ENCODE measurements around the gene KIAA1217.

Gene KIAA1217

DNA sequence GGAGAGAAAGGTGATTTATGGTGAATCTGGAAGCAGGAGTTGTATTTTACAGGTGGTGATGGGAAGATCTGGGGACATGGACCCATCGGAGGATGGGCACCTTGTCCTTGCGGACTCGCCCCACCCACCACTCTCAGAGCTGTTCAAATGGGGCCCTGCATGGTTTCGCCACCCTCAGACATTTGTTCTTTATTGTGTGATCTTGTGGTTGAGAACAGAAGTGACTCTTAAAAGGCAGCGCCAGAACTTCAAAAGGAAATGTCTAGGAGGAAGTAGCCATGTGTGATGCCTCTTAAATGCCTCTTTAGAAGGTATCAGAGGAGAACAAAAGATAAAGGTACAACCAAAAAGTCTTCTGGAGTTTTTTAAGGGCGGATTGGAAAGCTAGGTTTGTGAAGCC, 205.7 kb downstream of the KIAA1217 start:
- Histone ChIP-seq H3K9me2 (replicated peaks; ENCODE audit: control insufficient read depth, low read length) (no peaks in the 10 kb centered on the region), H3K9me3 (ENCODE audit: control insufficient read depth, insufficient read depth, low read length) (peaks cover 3% of the 10 kb centered on the region), H3K4me2 (ENCODE audit: low read length) (no peak overlapping the region), H3F3A (ENCODE audit: control insufficient read depth, insufficient read depth) (no peaks in the 10 kb centered on the region), H4K20me1 (ENCODE audit: control insufficient read depth, insufficient read depth, low read depth, low read length) (no peaks in the 10 kb centered on the region), H3K79me2 (ENCODE audit: control insufficient read depth, low read length) (no peaks in the 10 kb centered on the region), H3K4me1 (ENCODE audit: control insufficient read depth, low read length) (no peaks in the 10 kb centered on the region), H3K4me3 (ENCODE audit: low read length) (no peak overlapping the region), H3K36me3 (ENCODE audit: control insufficient read depth, low read length) (no peaks in the 10 kb centered on the region), H3K27ac (ENCODE audit: low read depth, low read length) (no peak overlapping the region), H3K27me3 (ENCODE audit: control insufficient read depth, low read length) (no peaks in the 10 kb centered on the region)
- TF ChIP-seq, protein P1, sequence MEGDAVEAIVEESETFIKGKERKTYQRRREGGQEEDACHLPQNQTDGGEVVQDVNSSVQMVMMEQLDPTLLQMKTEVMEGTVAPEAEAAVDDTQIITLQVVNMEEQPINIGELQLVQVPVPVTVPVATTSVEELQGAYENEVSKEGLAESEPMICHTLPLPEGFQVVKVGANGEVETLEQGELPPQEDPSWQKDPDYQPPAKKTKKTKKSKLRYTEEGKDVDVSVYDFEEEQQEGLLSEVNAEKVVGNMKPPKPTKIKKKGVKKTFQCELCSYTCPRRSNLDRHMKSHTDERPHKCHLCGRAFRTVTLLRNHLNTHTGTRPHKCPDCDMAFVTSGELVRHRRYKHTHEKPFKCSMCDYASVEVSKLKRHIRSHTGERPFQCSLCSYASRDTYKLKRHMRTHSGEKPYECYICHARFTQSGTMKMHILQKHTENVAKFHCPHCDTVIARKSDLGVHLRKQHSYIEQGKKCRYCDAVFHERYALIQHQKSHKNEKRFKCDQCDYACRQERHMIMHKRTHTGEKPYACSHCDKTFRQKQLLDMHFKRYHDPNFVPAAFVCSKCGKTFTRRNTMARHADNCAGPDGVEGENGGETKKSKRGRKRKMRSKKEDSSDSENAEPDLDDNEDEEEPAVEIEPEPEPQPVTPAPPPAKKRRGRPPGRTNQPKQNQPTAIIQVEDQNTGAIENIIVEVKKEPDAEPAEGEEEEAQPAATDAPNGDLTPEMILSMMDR (IDR thresholded peaks at IDR 0.05; ENCODE audit: low read depth, low read length, poor library complexity, severe bottlenecking): no peak
- TF ChIP-seq EZH2phosphoT487 (IDR thresholded peaks at IDR 0.05; ENCODE audit: borderline replicate concordance, low read length): no peak

DNA sequence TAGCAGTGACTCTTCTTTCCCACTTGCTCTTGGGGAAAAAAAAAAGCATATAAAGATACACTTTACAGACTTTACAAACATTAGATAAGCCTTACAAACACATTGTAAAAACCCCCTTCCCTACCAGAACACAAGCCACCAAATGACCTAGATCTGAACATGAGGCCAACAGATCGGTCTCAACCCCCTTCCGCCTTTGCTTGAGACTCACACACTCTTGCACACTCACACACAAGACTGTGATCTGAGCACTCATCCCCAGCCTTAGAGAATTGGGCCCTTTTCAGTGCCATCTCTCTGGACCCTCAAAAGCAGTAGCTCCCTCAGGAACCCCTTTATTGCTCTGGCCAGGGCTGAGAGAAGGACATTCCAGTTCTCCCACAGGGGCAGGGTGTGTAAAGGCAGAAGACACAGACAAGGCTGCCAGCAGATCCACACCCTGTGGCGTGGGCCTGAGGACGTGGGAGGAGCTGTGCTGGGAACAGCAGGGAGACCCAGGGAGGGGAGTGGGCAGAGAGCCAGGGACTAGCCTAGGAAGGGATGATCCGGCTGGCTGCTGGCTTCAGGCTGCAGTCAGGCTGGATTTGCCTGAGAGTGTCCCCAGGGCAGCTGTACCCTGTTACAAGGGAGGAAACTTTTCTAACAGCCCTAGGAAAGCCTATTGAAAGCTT, 206.7 kb downstream of the KIAA1217 start:
- no peaks in the 10 kb centered on the region for H3K36me3 ChIP-seq (ENCODE audit: control insufficient read depth, low read length)
- H3K4me3 ChIP-seq (ENCODE audit: low read length): no peak overlapping the region
- no peak overlapping the region for H3K27ac ChIP-seq (ENCODE audit: low read depth, low read length)
- H4K20me1 ChIP-seq (ENCODE audit: control insufficient read depth, insufficient read depth, low read depth, low read length): no peaks in the 10 kb centered on the region
- H3K79me2 ChIP-seq (ENCODE audit: control insufficient read depth, low read length): no peaks in the 10 kb centered on the region
- H3K9me2 ChIP-seq (replicated peaks; ENCODE audit: control insufficient read depth, low read length): no peaks in the 10 kb centered on the region
- no peaks in the 10 kb centered on the region for H3K27me3 ChIP-seq (ENCODE audit: control insufficient read depth, low read length)
- no peaks in the 10 kb centered on the region for H3F3A ChIP-seq (ENCODE audit: control insufficient read depth, insufficient read depth)
- no peak for TF ChIP-seq EZH2phosphoT487 (IDR thresholded peaks at IDR 0.05; ENCODE audit: borderline replicate concordance, low read length)
- TF ChIP-seq, protein P1 (IDR thresholded peaks at IDR 0.05; ENCODE audit: low read depth, low read length, poor library complexity, severe bottlenecking): no peak
- peaks cover 3% of the 10 kb centered on the region for H3K9me3 ChIP-seq (ENCODE audit: control insufficient read depth, insufficient read depth, low read length)
- H3K4me1 ChIP-seq (ENCODE audit: control insufficient read depth, low read length): no peaks in the 10 kb centered on the region
- H3K4me2 ChIP-seq (ENCODE audit: low read length): no peak overlapping the region

- Histone ChIP-seq H3K27ac (ENCODE audit: low read depth, low read length) (no peak overlapping the region), H3F3A (ENCODE audit: control insufficient read depth, insufficient read depth) (no peaks in the 10 kb centered on the region), H3K36me3 (ENCODE audit: control insufficient read depth, low read length) (no peaks in the 10 kb centered on the region), H3K4me3 (ENCODE audit: low read length) (no peak overlapping the region), H4K20me1 (ENCODE audit: control insufficient read depth, insufficient read depth, low read depth, low read length) (no peaks in the 10 kb centered on the region), H3K27me3 (ENCODE audit: control insufficient read depth, low read length) (no peaks in the 10 kb centered on the region), H3K4me2 (ENCODE audit: low read length) (no peak overlapping the region), H3K9me2 (replicated peaks; ENCODE audit: control insufficient read depth, low read length) (no peaks in the 10 kb centered on the region), H3K9me3 (ENCODE audit: control insufficient read depth, insufficient read depth, low read length) (peaks cover 3% of the 10 kb centered on the region), H3K79me2 (ENCODE audit: control insufficient read depth, low read length) (no peaks in the 10 kb centered on the region), H3K4me1 (ENCODE audit: control insufficient read depth, low read length) (no peaks in the 10 kb centered on the region)
- no peak for TF ChIP-seq EZH2phosphoT487 (IDR thresholded peaks at IDR 0.05; ENCODE audit: borderline replicate concordance, low read length)
- TF ChIP-seq, protein P1 (IDR thresholded peaks at IDR 0.05; ENCODE audit: low read depth, low read length, poor library complexity, severe bottlenecking): no peak
Measured at GRCh38 chr10:24416248-24416647, 207.3 kb downstream of the KIAA1217 start.
